Measurements from ENCODE around the gene APOL3. TPM values are rescaled to one million over a fixed set of nuclear protein-coding genes. Genes with fewer than 3 reads are reported as not detected.
"Not testable (repeated sequence)": the region's sequence is repeated elsewhere in the genome, so short reads cannot be mapped to it uniquely, and the experiment has no call there.

APOL3 gene
- total RNA-seq, 4 donors from 2014 or later, result 39.5 to 273 (median 73.9) TPM

DNA sequence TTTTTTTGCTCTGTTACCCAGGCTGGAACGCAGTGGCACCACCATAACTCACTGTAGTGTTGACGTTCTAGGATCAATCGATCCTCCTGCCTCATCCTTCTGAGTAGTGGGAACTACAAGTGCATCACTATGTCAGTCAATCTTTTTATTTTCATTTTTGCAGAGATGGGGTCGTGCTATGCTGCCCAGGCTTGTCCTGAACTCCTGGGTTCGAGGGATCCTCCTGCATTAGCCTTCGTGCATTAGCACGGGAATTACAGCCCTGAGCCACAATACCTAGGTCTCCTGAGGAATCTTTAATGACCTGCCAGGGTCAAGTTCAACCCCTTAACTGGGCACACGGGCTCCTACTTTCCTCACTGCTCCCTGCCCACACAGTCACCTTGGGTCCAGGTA lies 4.4 kb downstream of the APOL3 start:
- DNase-seq (ENCODE audit: low spot score) (no peak), ATAC-seq (ENCODE audit: low FRiP score) (no peak)
- TF ChIP-seq, protein P1, sequence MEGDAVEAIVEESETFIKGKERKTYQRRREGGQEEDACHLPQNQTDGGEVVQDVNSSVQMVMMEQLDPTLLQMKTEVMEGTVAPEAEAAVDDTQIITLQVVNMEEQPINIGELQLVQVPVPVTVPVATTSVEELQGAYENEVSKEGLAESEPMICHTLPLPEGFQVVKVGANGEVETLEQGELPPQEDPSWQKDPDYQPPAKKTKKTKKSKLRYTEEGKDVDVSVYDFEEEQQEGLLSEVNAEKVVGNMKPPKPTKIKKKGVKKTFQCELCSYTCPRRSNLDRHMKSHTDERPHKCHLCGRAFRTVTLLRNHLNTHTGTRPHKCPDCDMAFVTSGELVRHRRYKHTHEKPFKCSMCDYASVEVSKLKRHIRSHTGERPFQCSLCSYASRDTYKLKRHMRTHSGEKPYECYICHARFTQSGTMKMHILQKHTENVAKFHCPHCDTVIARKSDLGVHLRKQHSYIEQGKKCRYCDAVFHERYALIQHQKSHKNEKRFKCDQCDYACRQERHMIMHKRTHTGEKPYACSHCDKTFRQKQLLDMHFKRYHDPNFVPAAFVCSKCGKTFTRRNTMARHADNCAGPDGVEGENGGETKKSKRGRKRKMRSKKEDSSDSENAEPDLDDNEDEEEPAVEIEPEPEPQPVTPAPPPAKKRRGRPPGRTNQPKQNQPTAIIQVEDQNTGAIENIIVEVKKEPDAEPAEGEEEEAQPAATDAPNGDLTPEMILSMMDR (IDR thresholded peaks at IDR 0.05), result no peak

GRCh38 chr22:36155702-36156101 lies 4.9 kb downstream of the APOL3 start:
- ATAC-seq (ENCODE audit: low FRiP score), result peak; percentile 27
- no peak for DNase-seq (ENCODE audit: low spot score)
- TF ChIP-seq, protein P1 (IDR thresholded peaks at IDR 0.05), result no peak

DNA sequence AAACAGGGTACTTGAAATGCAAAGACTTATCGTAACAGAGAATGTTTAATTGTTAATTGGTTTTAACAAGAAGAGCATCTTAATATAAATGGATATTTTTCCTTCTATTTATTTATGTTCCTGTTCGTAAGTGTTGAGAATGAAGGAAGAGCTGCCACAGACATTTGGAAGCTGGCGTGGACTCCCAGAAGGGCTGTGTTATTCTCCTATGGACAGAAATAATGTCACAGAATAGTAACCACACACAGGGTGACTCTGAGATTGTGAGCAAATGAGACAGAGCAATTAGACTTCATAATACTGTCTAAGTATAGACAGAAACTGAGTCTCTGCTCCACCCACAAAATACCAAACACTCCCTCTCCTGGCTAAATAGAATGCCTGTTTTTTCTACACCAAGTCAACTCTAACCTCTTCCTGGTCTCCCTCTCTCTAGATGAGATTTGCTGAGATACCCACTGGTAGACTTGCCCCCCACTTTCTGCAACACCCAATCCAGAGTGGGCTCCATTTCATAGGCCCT lies 6.1 kb downstream of the APOL3 start:
- DNase-seq (ENCODE audit: low spot score) (no peak), ATAC-seq (ENCODE audit: low FRiP score) (no peak)
- TF ChIP-seq, protein P1 (IDR thresholded peaks at IDR 0.05), result no peak

DNA sequence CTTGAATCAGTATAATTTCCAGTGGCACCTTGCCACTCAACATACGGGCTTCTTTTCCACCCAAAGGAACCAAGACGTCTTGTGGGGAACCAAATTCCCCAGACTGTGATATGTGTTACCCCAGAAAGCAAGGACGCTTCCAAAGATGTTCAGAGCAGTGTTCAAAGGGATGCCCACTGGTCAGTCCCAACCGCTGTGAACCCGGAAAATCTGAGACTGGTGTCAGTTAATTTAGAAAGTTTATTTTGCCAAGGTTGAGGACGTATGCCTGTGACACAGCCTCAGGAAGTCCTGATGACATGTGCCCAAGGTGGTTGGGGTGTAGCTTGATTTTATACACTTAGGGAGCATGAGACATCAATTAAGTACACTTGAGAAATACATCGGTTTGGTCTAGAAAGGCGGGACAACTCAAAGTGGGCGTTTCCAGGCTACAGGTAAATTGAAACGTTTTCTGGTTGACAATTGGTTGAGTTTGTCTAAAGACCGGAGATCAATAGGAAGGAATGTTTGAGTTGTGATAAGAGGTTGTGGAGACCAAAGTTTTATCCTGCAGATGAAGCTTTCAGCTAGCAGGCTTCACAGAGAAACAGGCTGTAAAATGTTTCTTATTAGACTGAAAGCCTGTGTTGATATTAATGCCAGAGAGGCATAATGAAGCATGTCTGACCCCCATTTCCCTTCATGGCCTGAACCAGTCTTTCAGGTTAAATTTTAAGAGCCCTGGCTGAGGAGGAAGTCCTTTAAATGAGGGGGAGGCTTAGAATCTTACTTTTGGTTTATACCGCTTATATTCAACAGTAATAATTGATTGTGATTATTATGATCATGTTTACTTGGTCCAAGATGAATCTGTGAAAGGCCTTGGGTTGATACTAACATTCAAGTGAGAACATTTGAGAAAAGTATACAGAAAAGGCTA lies 6.8 kb downstream of the APOL3 start:
- TF ChIP-seq, protein P1 (IDR thresholded peaks at IDR 0.05), result no peak
- DNase-seq (ENCODE audit: low spot score) (no peak), ATAC-seq (ENCODE audit: low FRiP score) (no peak)

DNA sequence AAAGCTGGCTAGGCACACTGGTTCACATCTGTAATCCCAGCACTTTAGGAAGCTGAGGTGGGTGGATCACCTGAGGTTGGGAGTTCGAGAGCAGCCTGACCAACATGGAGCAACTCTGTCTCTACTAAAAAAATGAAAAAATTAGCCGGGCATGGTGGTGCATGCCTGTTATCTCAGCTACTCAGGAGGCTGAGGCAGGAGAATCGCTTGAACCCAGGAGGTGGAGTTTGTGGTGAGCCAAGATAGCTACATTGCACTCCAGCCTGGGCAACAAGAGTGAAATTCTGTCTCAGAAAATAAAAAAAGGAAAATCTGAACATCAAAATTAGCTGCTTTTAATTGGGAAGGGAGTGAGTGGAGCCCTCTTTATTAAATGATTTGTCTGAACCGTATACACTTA lies 7.7 kb downstream of the APOL3 start:
- DNase-seq (ENCODE audit: low spot score); ATAC-seq (ENCODE audit: low FRiP score): not testable (repeated sequence)

- DNase-seq (ENCODE audit: low spot score), result no peak
- no peak for ATAC-seq (ENCODE audit: low FRiP score)
Measured at GRCh38 chr22:36152088-36152487, 8.5 kb downstream of the APOL3 start.

GRCh38 chr22:36151006-36151595 lies 9.5 kb downstream of the APOL3 start:
- ATAC-seq (ENCODE audit: low FRiP score) (no peak), DNase-seq (ENCODE audit: low spot score) (no peak)
- TF ChIP-seq, protein P1 (IDR thresholded peaks at IDR 0.05), result no peak

More at GRCh38 chr22:36152088-36152487, 8.5 kb downstream of the APOL3 start:
- TF ChIP-seq, protein P1 (IDR thresholded peaks at IDR 0.05), result no peak

Measured in omental fat pad (tissue), 4 donors.